ENCODE measurements around the gene OLIG3.

Gene OLIG3

DNA sequence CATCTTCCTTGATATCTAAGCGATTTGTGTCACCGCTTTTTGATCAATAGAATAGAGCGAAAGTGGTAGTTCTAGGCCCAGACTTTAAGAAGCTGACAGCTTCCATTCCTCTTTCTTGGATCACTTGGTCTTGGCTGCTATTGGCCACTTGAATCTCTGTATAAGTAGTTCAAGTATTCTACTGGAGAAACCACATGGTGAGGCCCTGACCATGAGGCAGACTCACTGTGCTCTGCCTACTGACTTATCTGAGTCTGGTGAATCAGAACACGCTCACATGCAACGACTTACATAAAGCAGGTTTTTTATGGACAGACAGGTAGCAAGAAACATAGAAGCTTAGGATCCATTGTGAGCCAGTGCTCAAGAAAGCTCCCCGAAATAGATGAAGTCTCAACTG lies 27.0 kb downstream of the OLIG3 start:
- DNase-seq (ENCODE audit: low read depth): no peak

DNA sequence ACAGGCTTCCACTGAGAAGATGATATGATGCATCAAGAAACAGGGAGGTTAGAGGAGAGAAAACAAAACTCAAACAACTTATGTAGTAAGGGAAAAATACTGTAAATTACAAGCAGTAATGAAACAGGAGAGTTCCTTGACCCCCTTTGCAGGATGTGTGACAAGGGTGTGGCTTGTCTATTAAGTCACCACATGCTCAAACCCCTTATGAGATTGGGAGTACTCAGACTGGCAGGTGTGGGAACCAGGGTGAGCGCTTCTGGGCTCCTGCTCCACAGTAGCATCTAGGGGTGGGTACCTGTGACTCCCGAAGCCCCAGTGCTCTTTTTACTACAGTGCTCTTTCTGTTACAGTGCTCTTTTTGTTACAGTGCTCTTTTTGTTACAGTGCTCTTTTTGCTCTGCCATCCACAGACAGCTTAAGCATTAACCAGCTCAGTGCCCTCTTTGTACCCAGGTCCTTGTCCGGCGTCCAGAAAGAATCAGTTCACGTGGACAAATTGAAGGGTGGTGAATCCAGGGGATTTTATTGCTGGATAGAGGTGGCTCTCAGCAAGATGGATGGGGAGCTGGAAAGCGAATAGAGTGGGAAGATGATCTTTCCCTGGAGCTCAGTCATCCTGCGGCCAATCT lies 28.7 kb downstream of the OLIG3 start:
- no peak for DNase-seq (ENCODE audit: low read depth)

GRCh38 chr6:137452333-137452894 lies 41.8 kb downstream of the OLIG3 start:
- no peak for DNase-seq (ENCODE audit: low read depth)

GRCh38 chr6:137443901-137444300 lies 50.3 kb downstream of the OLIG3 start:
- DNase-seq (ENCODE audit: low read depth): peak; percentile 12

Data from ELR (cell line).